T-helper 1 cell treated with Interleukin-12 subunit alpha and Interleukin-12 subunit beta and Interleukin-4 antibody, amounts not matched to agents 30 ng/mL and 1 ng/mL, for 36 hours (primary cell): ENCODE results near the gene WHRN. TPM values are rescaled to one million over a fixed set of nuclear protein-coding genes. Genes with fewer than 3 reads are reported as not detected.

Experiments
- intact Hi-C: fragments of 100-400 bp; cut with micrococcal nuclease; formaldehyde crosslinking; loops from one replicate; pipeline ENCODE4 v1.15.1; 2024
- total RNA-seq: library from RNA; stranded (reverse); gene quantifications from 2 replicates; pipeline ENCODE4 v1.2.3, GENCODE V29; 2022

The WHRN gene
- 1.3 and 1.6 TPM in 2 replicates for total RNA-seq

- intact Hi-C loops, result loop anchor here (1.0 to 10.0 kb wide), 10 partner anchors 13 to 422 kb away; partner anchors contain the start of gene ATP6V1G1
Observed at GRCh38 chr9:114505187-114506081, at the start of gene WHRN. Gene WHRN (minus strand): TSS chr9:114505473. CDS start chr9:114504801, 672 bp downstream.

DNA sequence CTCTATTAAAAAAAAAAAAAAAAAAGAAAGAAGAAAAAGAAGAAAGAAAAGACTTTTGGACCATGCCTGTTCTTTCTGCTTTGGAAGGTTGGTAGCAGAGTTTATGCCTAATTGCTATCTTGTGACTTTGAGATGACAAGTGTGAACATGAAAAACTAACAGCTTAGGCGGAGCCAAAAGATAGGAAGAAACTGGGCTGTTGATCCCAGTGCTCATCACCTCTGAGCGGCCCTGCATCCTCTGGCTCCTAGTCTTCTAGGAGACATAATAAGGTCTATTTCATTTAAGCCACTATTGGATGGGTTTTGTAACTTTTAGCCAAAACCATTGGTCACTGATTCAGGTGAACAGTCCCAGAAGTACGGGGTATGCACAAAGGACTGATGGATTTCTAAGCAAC lies 47.9 kb upstream of the WHRN start:
- intact Hi-C loops, result no loop called here

DNA sequence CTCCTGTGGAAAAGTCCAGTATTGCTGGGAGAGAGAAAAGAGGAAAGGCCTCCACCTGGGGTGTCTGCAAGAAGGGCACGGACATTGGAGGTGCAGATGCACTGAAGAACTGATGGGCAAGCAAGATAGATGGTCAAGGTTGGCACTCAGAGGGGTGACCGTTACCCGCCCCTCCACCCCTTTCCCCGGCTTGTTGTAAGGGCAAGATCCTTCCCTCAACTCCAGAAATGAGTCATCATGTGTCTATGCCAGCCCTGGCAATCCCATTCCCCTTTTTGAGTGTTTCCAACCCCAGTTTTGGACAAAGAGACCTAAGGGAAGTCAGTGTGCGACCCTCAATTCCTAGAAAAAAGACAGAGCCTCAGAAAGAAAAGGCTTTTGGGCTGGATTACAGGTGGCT lies 47.4 kb upstream of the WHRN start:
- intact Hi-C loops, result no loop called here

DNA sequence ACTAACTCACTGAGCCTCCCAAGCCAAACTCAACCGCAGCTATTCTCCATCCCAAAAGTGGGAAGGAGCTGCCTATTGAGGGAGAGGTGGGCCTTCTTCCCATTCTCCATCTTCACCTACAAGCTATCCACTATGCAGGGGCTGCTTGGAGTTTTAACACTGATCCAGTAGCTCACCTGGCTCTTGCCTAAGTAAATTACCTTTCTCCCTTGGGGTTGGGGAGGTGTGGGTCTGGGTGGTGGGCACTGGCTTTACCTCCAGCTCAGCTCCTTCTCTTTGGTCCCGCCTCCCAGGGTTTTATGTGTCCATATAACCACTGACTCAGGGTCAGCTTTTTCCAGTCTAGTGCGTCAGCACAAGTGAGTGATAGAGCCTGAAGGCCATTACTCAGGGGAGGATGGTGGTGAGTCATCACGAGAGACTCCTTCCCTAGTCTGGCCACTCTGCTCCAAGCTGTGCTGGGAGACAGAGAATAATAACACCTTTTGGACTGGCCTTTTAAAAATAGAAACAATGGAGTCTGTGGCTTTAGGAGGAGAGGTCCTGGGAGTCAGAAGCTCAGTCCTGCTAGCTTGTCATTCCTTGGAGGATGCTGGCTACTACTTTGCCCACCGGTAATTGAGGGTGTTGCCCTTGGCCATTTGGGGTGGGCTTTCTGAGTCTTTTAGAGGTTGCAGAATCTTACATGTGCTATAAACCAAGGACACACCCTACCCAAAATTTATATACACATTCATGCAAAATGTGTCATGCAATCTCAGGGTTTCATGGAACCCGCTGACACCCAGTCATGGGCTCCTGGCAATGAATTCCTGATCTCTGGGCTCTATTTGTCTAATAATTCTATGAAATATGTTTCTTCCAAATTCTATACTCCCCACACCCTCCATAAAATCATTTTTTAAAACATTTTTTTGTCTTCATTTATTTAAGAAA lies 46.7 kb upstream of the WHRN start:
- intact Hi-C loops, result no loop called here

- intact Hi-C loops, result no loop called here
Observed at GRCh38 chr9:114549697-114550330, 44.5 kb upstream of the WHRN start.

GRCh38 chr9:114546851-114547250 lies 41.6 kb upstream of the WHRN start:
- intact Hi-C loops, result no loop called here

DNA sequence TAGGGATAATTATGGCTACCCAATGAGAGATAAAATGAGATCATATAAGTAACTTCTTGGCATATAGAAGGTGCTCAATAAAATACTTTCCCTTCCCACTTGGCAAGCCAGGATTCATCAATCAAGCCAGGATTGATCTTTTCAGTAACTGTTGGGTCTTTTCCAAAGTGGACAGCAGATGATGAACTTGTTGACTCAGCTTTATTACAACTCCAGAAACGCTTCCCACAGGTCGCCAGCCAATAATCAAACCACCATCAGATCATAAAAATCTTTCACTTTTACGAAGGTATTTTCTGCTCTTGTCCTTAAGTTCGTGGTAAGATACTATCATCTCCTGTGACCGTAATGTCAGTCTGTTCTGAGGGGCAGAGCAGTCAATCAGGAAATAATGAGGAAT lies 39.8 kb upstream of the WHRN start:
- intact Hi-C loops, result no loop called here

DNA sequence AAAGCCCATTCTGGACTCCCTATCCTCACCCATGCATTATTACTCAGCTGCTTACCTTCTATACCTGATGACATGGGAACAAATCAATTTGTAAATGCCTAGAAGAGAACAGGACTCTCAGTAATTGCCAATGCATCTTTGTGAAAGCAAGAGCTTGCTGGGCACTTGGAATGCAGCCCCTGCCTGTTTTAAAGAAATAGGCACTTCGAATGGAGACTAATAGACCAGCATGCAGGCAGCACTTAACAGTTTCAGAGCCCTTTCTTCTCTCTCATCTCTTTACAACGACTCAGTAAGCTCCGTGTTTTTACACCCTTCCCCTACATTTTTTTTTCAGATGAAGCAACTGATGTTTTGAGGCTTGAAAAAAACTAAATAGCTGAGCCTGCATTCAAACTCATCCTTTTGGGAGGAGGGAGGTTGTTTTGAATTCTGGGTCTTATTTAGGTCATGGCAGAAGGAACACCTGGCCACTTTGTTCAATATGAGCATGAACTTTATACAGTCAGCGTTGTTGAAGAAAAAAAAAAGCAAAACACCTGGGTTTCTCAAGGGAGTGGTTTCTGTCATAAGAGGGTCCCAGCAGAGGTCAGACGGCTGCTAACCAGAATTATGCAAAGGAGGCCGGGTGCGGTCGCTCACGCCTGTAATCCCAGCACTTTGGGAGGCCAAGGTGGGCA lies 34.6 kb upstream of the WHRN start:
- intact Hi-C loops, result no loop called here

DNA sequence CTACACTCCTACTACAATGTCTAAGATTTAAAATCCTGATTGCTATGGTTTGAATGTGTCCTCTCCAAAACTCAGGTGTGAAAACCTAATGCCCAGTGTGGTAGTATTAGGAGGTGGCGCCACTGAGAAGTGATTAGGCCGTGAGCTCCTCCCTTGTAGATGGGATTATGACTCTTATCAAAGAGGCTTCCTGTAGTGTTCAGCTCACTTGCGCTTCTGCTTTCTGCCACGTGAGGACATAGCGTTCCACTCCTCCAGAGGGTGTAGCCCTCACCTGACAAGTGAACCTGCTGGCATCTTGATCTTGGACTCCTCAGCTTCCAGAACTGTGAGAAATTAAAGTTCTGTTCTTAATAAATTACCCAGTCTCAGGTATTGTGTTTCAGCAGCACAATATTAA lies 33.0 kb upstream of the WHRN start:
- intact Hi-C loops, result loop anchor here (1.0 kb wide), 1 partner anchor 115 kb away; no protein-coding TSS in a partner anchor

- intact Hi-C loops, result no loop called here
Observed at GRCh38 chr9:114532561-114533237, 27.4 kb upstream of the WHRN start.

- intact Hi-C loops, result no loop called here
Observed at GRCh38 chr9:114529285-114529684, 24.0 kb upstream of the WHRN start.

GRCh38 chr9:114526807-114527206 lies 21.5 kb upstream of the WHRN start:
- intact Hi-C loops, result no loop called here

- intact Hi-C loops, result no loop called here
Observed at GRCh38 chr9:114525513-114525912, 20.2 kb upstream of the WHRN start.

- intact Hi-C loops, result no loop called here
Observed at GRCh38 chr9:114524247-114524681, 19.0 kb upstream of the WHRN start.

DNA sequence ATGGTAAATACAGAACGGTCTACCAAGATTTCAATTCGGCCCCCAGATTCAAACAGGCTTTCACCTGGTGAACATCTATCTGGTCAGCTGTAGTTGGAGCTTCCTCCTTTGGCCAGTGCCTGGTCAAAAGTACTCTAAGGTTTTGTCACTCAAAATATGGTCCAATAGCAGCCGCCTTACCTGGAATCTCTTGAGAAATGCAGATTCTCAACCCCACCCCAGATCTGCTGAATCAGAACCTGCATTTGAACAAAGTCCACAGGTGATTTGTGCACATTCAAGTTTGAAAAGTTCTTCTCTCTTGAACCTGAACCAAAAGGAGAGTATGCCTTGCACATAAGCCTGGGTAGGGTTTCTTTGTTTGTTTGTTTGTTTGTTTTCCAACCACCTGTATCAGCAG lies 17.6 kb upstream of the WHRN start:
- intact Hi-C loops, result no loop called here

- intact Hi-C loops, result no loop called here
Observed at GRCh38 chr9:114522286-114522685, 17.0 kb upstream of the WHRN start.

DNA sequence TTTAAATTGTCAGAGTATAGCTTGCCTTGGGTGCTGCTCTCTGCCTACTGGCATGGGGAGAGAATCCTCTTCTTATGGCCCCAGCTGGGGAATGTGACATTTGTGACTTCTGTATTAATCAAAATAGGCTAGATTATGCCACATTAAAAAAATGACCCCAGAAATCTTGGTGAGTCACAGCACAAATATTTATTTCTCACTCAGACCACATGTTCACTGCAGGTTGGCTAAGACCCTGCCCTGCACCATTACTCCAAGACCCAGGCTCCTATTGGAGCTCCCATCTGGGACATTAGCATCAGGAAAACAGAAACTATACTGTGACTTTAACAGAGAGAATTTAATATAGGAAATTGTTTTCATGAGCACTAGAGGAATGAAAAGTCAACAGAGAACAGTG lies 16.6 kb upstream of the WHRN start:
- intact Hi-C loops, result no loop called here

DNA sequence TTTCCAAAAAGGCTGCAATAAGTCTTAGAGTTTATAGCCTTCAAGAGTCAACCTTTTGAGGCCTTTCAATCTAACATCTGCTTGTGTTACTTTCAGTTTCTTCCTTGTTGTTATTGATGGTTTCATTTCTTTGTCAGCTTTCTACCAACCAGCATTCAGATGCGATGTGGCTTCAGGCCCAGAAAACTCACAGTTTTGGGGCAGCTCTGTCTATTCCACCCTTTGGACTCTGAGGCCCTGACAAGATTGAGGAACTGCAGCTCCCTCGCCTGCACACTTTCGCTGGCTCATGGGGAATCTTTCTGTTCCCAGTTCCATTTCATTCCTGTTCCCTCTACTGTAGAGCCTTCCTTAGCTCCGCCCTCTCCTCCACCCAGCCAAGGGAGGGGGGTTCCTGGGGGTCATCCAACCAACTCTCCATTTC lies 13.3 kb upstream of the WHRN start:
- intact Hi-C loops, result loop anchor here (1.0 kb wide), 3 partner anchors 13 to 135 kb away; partner anchors contain the start of genes ATP6V1G1 and WHRN

GRCh38 chr9:114518120-114518519 lies 12.8 kb upstream of the WHRN start:
- intact Hi-C loops, result loop anchor here (1.0 kb wide), 3 partner anchors 13 to 135 kb away; partner anchors contain the start of genes ATP6V1G1 and WHRN

DNA sequence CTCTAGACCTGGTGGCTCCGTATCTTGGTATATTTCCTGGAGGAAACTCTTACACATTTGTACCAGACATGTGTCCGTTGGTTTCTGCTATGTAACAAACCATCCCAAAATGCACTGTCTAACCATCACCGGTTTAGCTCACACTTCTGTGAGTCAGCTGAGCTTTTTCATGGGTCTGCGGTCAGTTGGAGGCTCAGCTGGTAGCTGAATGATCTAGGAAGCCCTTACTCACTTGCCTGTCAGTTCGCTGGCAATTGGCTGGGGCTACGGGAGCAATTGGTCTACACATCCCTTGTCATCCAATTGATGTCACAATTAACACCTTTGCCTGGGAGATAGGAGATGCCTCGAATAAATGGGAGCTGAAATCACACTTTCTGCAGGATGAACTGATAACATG lies 11.6 kb upstream of the WHRN start:
- intact Hi-C loops, result no loop called here
